ENCODE results near the gene RBM4. TPM values are rescaled to one million over a fixed set of nuclear protein-coding genes. Genes with fewer than 3 reads are reported as not detected.

RBM4 gene
- total and polyA plus RNA-seq, 5 experiments from 2014 or later = 213 to 283 (median 250) TPM

DNA sequence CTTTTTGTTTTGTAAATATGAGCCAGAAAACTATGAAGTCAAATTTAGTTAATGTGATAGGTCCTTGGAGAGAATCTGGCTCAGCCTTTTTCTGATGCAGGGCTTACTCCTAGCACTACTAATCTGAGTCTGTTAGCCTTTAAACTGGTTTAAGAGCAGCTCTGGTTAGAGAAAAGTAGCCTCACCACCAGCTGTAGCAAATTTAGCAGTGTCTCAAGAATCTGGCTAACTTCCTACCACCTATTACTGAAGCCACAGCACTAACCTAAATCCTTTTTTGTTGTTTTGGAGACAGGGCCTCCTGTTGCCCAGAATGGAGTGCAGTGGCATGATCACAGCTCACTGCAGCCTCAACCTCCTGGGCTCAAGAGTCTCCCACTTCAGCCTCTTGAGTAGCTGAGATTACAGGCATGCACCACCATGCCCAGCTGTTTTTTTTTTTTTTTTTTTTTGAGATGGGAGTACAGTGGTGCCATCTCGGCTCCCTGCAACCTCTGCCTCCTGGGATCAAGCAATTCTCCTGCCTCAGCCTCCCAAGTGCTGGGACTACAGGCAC, 25.3 kb downstream of the RBM4 start:
- Mint-ChIP-seq H3K9me3 (no peaks in the 10 kb centered on the region), H3K27ac (peak overlapping the region in 4 of 10 donors; percentile 7 to 88 (median 53)), H3K27me3 (no peaks in the 10 kb centered on the region), H3K4me1 (peaks cover 16 to 55% (median 41%) of the 10 kb centered on the region in 4 donors), H3K36me3 (peaks cover 0 to 89% (median 5%) of the 10 kb centered on the region in 3 donors), H3K4me3 (no peak overlapping the region)
- ATAC-seq (no peak), DNase-seq (no peak)
- POLR2A ChIA-PET = interaction anchor here (0.6 to 3.6 kb wide), 4 partner anchors 8 to 25 kb away, joined by 3 to 16 read pairs (median 6); partner anchors contain the start of genes RBM4 and RBM4B

DNA sequence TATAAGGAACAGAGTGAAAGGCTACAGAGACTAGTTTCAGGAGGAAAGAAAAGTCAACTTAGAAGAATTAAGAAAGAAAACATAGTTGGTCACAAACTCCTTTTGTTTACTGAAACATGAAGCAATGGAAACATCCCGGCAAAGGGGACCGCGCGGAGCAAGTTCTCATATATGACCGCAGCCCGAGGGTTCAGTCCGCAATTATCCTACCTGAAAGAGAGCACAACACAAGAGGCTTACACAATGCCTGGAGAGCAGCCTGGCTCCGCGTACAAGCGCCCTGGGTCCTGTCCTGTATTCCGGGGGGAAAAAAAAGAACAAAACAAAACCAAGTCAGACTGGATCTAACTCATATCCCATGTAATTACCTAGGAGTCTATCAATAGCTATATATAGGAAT, 26.9 kb downstream of the RBM4 start:
- peak overlapping the region in 6 of 10 donors; percentile 4 to 88 (median 52) for H3K27ac Mint-ChIP-seq
- no peak overlapping the region for H3K4me3 Mint-ChIP-seq
- no peaks in the 10 kb centered on the region for H3K9me3 Mint-ChIP-seq
- peaks cover 17 to 61% (median 39%) of the 10 kb centered on the region in 4 donors for H3K4me1 Mint-ChIP-seq
- no peak for DNase-seq
- peaks cover 0 to 90% (median 3%) of the 10 kb centered on the region in 3 donors for H3K36me3 Mint-ChIP-seq
- H3K27me3 Mint-ChIP-seq = no peaks in the 10 kb centered on the region
- ATAC-seq = no peak
- POLR2A ChIA-PET = interaction anchor here (0.8 to 3.6 kb wide), 3 partner anchors 12 to 49 kb away, joined by 3 to 16 read pairs (median 4); partner anchors contain the start of genes RBM14 and RBM4B

DNA sequence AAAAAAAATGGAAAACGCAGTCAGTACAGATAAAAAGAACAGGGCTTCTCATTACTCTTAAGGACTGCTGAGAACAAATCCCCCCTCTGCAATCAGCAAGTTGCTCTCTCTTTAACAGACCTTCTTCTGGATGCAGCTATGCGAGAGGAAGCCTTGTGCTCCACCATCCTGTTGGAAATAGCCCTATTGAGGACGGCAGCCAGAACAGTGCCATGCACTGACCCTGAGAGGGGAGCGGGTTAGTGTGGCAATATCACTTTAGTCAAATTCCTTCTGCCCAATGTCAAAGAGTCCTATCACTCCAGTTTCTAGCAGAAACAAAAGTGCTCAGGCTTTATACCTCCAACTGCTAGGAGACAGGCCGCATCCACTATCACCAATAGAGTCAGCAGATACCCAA, 32.3 kb downstream of the RBM4 start:
- Mint-ChIP-seq H3K27me3 (no peaks in the 10 kb centered on the region), H3K9me3 (no peaks in the 10 kb centered on the region), H3K27ac (peak overlapping the region in 8 of 10 donors; percentile 21 to 82 (median 62)), H3K4me3 (no peak overlapping the region), H3K4me1 (peaks cover 15 to 62% (median 50%) of the 10 kb centered on the region in 4 donors), H3K36me3 (peaks cover 0 to 52% (median 0%) of the 10 kb centered on the region in 3 donors)
- POLR2A ChIA-PET = interaction anchor here (0.5 to 1.1 kb wide), 3 partner anchors 9 to 434 kb away, joined by 3 to 5 read pairs (median 3); no protein-coding TSS in a partner anchor
- DNase-seq (no peak), ATAC-seq (no peak)

- Mint-ChIP-seq H3K4me1 (peaks cover 21 to 61% (median 49%) of the 10 kb centered on the region in 4 donors), H3K27ac (peak overlapping the region; percentile 25 to 86 (median 62)), H3K27me3 (no peaks in the 10 kb centered on the region), H3K4me3 (peak overlapping the region in 7 of 10 donors; percentile 17 to 85 (median 42)), H3K36me3 (peaks cover 0 to 15% (median 0%) of the 10 kb centered on the region in 3 donors), H3K9me3 (no peaks in the 10 kb centered on the region)
- no peak for ATAC-seq
- DNase-seq = no peak
- POLR2A ChIA-PET = interaction anchor here (1.1 to 4.2 kb wide), 2 partner anchors 57 to 96 kb away, joined by 3 to 93 read pairs; partner anchors contain the start of gene RBM14
Measured at GRCh38 chr11:66674964-66675602, 36.6 kb downstream of the RBM4 start.

GRCh38 chr11:66676282-66676919, 37.9 kb downstream of the RBM4 start:
- H3K4me3 Mint-ChIP-seq = peak overlapping the region; percentile 85 to 98 (median 96)
- peaks cover 0 to 7% (median 0%) of the 10 kb centered on the region in 3 donors for H3K36me3 Mint-ChIP-seq
- H3K4me1 Mint-ChIP-seq = peaks cover 21 to 50% (median 45%) of the 10 kb centered on the region in 4 donors
- DNase-seq (no peak), ATAC-seq (no peak)
- no peaks in the 10 kb centered on the region for H3K9me3 Mint-ChIP-seq
- POLR2A ChIA-PET = interaction anchor here (1.3 to 4.2 kb wide), 13 partner anchors 9 to 196 kb away, joined by 3 to 93 read pairs (median 16); partner anchors contain the start of genes ACTN3, CCDC87, CCS and CTSF
- no peaks in the 10 kb centered on the region for H3K27me3 Mint-ChIP-seq
- peak overlapping the region; percentile 56 to 100 (median 99) for H3K27ac Mint-ChIP-seq

DNA sequence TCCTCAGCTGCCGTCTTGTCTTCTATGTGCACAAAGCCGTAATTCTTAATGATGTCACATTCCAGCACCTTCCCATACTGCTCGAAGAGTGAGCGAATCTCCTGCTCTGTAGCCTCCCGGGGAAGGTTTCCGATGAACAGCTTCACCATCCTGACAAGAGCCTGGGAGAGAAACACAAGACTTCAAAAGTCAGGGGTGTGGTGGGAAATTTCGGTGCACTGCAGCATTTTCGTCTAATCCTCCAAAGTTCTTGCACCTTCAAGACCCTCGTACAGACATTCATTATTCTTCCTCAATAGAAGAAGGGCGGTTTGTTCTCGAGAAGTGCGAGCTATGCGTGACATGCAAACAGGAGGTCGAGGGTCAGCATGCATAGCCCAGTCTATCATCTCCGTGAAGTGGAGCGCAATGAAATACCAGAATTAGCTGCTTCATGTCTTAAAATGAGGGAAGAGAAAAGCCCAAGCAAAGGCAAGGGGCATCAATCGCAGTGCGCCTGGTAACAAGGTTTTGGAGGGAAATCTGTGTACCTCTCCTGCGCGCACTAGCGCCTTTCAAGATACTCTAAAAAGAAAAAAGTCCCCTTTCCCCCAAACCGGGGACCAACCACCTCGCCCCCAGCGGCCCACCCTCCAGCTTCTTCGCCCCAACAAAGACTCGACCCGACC, 38.6 kb downstream of the RBM4 start:
- peak overlapping the region; percentile 85 to 98 (median 96) for H3K4me3 Mint-ChIP-seq
- no peak for DNase-seq
- no peak for ATAC-seq
- peak overlapping the region; percentile 95 to 100 (median 99) for H3K27ac Mint-ChIP-seq
- no peaks in the 10 kb centered on the region for H3K9me3 Mint-ChIP-seq
- peaks cover 21 to 50% (median 44%) of the 10 kb centered on the region in 4 donors for H3K4me1 Mint-ChIP-seq
- no peaks in the 10 kb centered on the region for H3K27me3 Mint-ChIP-seq
- POLR2A ChIA-PET = interaction anchor here (0.5 to 4.2 kb wide), 22 partner anchors 9 to 360 kb away, joined by 3 to 93 read pairs (median 12); partner anchors contain the start of genes ACTN3, CCDC87, CCS and CD248
- H3K36me3 Mint-ChIP-seq = peaks cover 0 to 7% (median 0%) of the 10 kb centered on the region in 3 donors

DNA sequence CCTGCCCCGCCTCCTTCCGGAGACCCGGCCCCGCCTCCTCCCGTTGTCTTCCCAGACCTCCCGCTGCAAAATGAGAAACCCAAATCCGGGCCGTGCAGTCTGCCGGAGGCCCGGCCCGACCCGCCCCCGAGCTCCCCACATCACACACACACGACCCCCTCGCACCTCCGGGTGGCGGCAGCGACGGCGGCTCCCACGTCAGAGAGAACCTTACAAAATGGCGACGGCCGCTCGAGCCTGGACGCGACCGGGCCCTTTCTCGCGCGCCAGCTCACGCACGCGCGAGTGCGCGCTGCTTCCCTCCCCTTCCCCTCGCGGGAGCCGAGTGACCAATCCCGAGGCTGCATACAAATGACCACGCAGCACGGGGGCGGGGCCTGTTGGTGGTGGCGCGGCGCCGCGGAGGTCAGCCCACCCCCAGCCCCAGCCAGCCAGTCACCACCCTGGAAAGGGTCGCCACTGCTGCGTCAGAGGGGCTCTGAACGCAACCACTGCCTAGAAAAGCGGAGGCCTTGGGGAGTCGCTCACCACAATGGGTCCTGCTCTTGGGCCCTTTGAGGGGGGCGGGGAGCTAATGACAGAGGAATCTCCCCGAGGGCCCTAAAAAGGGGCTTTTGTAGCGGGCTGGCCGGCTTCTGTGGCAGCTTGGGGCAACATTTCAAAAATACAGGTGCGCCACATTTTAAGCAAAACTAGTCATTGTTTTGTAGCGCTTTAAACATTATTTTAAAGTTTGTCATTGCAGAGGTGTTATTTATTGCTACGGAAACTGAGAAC, 39.3 kb downstream of the RBM4 start, which contains the start of gene RBM4B:
TSS of gene RBM4B (minus strand) at position 289 of the 777 bp plus-strand sequence. CDS start 808 bp downstream, outside the sequence.
- H3K36me3 Mint-ChIP-seq = peaks cover 0 to 7% (median 0%) of the 10 kb centered on the region in 3 donors
- no peaks in the 10 kb centered on the region for H3K9me3 Mint-ChIP-seq
- peak within 1 kb of the TSS; percentile 85 to 98 (median 96) for H3K4me3 Mint-ChIP-seq
- POLR2A ChIA-PET = interaction anchor here (0.5 to 4.2 kb wide), 31 partner anchors 10 to 545 kb away, joined by 3 to 93 read pairs (median 7); partner anchors contain the start of genes ACTN3, CCDC87, CCS and CD248
- ATAC-seq (peak; percentile 83 to 84), DNase-seq (peak; percentile 93 to 98 (median 96))
- no peaks in the 10 kb centered on the region for H3K27me3 Mint-ChIP-seq
- H3K4me1 Mint-ChIP-seq = peaks cover 21 to 48% (median 42%) of the 10 kb centered on the region in 4 donors
- peak within 1 kb of the TSS; percentile 95 to 100 (median 99) for H3K27ac Mint-ChIP-seq

DNA sequence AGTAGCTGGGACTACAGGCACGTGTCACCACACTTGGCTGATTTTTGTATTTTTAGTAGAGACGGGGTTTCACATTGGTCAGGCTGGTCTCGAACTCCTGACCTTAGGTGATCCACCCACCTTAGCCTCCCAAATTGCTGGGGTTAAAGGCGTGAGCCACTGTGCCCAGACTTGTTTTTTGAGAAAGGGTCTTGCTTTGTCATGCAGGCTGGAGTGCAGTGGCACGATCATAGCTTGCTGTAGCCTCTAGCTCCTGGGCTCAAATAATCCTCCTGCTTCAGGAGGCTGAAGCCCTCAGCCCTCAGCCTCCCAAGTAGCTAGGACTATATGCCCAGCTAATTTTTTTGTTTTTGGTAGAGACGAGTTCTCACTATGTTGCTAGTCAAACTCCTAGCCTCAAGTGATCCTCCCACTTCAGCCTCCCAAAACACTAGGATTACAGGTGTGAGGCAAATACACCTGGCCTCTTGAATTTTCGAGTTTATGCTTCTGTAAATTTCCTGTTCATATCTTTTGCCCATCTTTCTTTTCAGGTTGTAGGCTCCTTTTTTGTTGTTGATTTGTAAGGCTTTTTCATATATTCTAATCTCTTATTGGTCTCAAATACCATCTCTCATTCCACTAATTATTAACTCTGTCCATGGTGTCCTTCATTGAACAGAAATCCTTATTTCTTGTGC, 42.6 kb downstream of the RBM4 start:
- H3K36me3 Mint-ChIP-seq = peaks cover 0 to 3% (median 0%) of the 10 kb centered on the region in 3 donors
- H3K27ac Mint-ChIP-seq = no peak overlapping the region
- peaks cover 13 to 25% (median 20%) of the 10 kb centered on the region in 4 donors for H3K4me1 Mint-ChIP-seq
- H3K4me3 Mint-ChIP-seq = no peak overlapping the region
- DNase-seq (no peak), ATAC-seq (no peak)
- no peaks in the 10 kb centered on the region for H3K9me3 Mint-ChIP-seq
- no peaks in the 10 kb centered on the region for H3K27me3 Mint-ChIP-seq
- POLR2A ChIA-PET = no interaction called here

- Mint-ChIP-seq H3K4me1 (no peaks in the 10 kb centered on the region), H3K27ac (no peak overlapping the region), H3K27me3 (no peaks in the 10 kb centered on the region), H3K9me3 (no peaks in the 10 kb centered on the region), H3K4me3 (no peak overlapping the region), H3K36me3 (no peaks in the 10 kb centered on the region)
- POLR2A ChIA-PET = no interaction called here
- DNase-seq (no peak), ATAC-seq (no peak)
Measured at GRCh38 chr11:66683877-66684276, 45.4 kb downstream of the RBM4 start.

DNA sequence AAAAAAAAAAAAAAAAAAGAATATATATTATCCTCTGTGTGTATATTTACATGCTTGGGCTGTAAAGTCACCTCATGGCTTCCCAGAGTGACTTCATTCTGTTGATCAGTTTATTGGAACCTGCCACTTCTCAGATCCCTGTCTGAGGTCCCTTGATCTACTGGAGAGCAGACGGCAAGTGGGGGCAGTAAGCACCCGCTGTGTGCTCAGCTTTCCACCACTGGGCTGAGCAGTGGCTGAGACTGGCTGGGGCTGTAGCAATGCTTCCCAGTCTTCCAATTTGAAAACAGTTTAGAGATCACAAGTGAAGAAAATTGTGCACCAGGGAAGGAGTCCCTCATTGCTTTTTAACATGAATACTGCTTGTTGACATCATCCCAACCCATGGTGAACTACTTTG, 46.1 kb downstream of the RBM4 start:
- Mint-ChIP-seq H3K27ac (no peak overlapping the region), H3K27me3 (no peaks in the 10 kb centered on the region), H3K4me3 (no peak overlapping the region), H3K36me3 (no peaks in the 10 kb centered on the region), H3K9me3 (no peaks in the 10 kb centered on the region), H3K4me1 (no peaks in the 10 kb centered on the region)
- ATAC-seq = no peak
- DNase-seq = no peak
- POLR2A ChIA-PET = no interaction called here
